Sigmoid colon (tissue), 7 donors: Measurements from ENCODE around the gene RNF151. TPM values are rescaled to one million over a fixed set of nuclear protein-coding genes. Genes with fewer than 3 reads are reported as not detected.
A peak's percentile ranks its signal among the peaks of the same experiment; 100 is the strongest.

Source experiments
- DNase-seq: peaks from one replicate; pipeline ENCODE4 v3.0.0-alpha.2; 2019
- H3K27ac ChIP-seq, 4 donors: fragments of 200-600 bp; sonication (generic); one replicate each; pipeline ENCODE4 v1.5.1; 2016 to 2019; ENCODE audit warnings: mild to moderate bottlenecking in 1 of 4
- H3K27me3 ChIP-seq, 3 donors: fragments of 200-600 bp; sonication (generic); one replicate each; pipeline ENCODE4 v1.5.1; 2019; ENCODE audit warnings: mild to moderate bottlenecking in 1 of 3
- H3K36me3 ChIP-seq, 4 donors: fragments of 200-600 bp; sonication (generic); one replicate each; pipeline ENCODE4 v1.5.1; 2016 to 2019
- H3K4me1 ChIP-seq, 4 donors: fragments of 200-600 bp; sonication (generic); one replicate each; pipeline ENCODE4 v1.5.1; 2017 to 2019
- H3K4me3 ChIP-seq, 4 donors: fragments of 200-600 bp; sonication (generic); one replicate each; pipeline ENCODE4 v1.5.1; 2017 to 2019; ENCODE audit warnings: mild to moderate bottlenecking in 2 of 4, moderate library complexity in 1 of 4
- H3K9me3 ChIP-seq, 4 donors: fragments of 200-600 bp in 3 of 4; sonication (generic) in 3 of 4; one replicate each; pipeline versions ENCODE4 v1.5.1 to v1.6.1; 2013 to 2019
- EP300 ChIP-seq, 4 donors: sonication (generic); formaldehyde crosslinking; IDR thresholded peaks; one replicate each; pipeline ENCODE4 v1.6.1; 2017; ENCODE audit warnings: antibody characterized with exemption in 4 of 4
- POLR2A ChIP-seq, 2 donors: fragments of 450-650 bp; IDR thresholded peaks; one replicate each; pipeline ENCODE4 v1.6.1; 2016; ENCODE audit warnings: antibody characterized with exemption in 2 of 2, mild to moderate bottlenecking in 2 of 2, moderate library complexity in 2 of 2
- POLR2AphosphoS5 ChIP-seq, 4 donors: sonication (generic); formaldehyde crosslinking; IDR thresholded peaks; one replicate each; pipeline ENCODE4 v1.6.1; 2017; ENCODE audit warnings: antibody characterized with exemption in 4 of 4
- WGBS, 2 donors: extraction: QIAGEN DNeasy Blood & Tissue Kit; methylation state at CpG; one replicate each; pipeline ENCODE4 v1.1.7; 2013; 5-methylcytosine and 5-hydroxymethylcytosine counted together
- intact Hi-C: fragments of 100-400 bp; cut with DNase I; formaldehyde crosslinking; loops from one replicate; pipeline ENCODE4 v1.15.1; 2023
- polyA plus RNA-seq, 3 donors: library from polyadenylated mRNA; stranded (reverse); fragments of 200-250 nt; gene quantifications; one replicate each; pipeline ENCODE4 v1.2.3, GENCODE V29; 2013
- total RNA-seq, 4 donors: library from RNA; depleted of rRNA; stranded (reverse); fragments of >200 nt; gene quantifications; one replicate each; pipeline ENCODE4 v1.1.0, GENCODE V29; 2016
- TF ChIP-seq, protein P1 (sequence below), 4 experiments: fragments of 450-650 bp in 3 of 4; fragments of 200-600 bp in 1 of 4; IDR thresholded peaks; one replicate each; pipeline ENCODE4 v1.5.1; 2016 to 2019; ENCODE audit warnings: antibody characterized with exemption in 4 of 4, mild to moderate bottlenecking in 3 of 4, moderate library complexity in 2 of 4
- donor health status: healthy with polysubstance abuse.
- donor health status: Bipolar disorder and iron deficiency.
- donor health status: healthy.

The RNF151 gene
- total and polyA plus RNA-seq, 7 donors: 0.10 TPM; not detected in 6

- Histone ChIP-seq H3K36me3 (peaks cover 6 to 17% (median 10%) of the 10 kb centered on the region in 4 donors), H3K4me1 (peaks cover 0 to 39% (median 33%) of the 10 kb centered on the region in 4 donors), H3K27ac (no peak overlapping the region), H3K4me3 (no peak overlapping the region), H3K9me3 (no peaks in the 10 kb centered on the region), H3K27me3 (peaks cover 37 to 50% (median 49%) of the 10 kb centered on the region in 3 donors)
- WGBS, 2 donors: 2 to 3% methylated on average over 25 of the region's 25 CpGs
- TF ChIP-seq POLR2A (IDR thresholded peaks at IDR 0.05) (no peak), EP300 (IDR thresholded peaks at IDR 0.05) (no peak), POLR2AphosphoS5 (IDR thresholded peaks at IDR 0.05) (no peak)
- TF ChIP-seq, protein P1, sequence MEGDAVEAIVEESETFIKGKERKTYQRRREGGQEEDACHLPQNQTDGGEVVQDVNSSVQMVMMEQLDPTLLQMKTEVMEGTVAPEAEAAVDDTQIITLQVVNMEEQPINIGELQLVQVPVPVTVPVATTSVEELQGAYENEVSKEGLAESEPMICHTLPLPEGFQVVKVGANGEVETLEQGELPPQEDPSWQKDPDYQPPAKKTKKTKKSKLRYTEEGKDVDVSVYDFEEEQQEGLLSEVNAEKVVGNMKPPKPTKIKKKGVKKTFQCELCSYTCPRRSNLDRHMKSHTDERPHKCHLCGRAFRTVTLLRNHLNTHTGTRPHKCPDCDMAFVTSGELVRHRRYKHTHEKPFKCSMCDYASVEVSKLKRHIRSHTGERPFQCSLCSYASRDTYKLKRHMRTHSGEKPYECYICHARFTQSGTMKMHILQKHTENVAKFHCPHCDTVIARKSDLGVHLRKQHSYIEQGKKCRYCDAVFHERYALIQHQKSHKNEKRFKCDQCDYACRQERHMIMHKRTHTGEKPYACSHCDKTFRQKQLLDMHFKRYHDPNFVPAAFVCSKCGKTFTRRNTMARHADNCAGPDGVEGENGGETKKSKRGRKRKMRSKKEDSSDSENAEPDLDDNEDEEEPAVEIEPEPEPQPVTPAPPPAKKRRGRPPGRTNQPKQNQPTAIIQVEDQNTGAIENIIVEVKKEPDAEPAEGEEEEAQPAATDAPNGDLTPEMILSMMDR (IDR thresholded peaks at IDR 0.05): no peak
- no peak for DNase-seq
- intact Hi-C loops: no loop called here
Measured at GRCh38 chr16:1990101-1990350, 23.4 kb downstream of the RNF151 start.

DNA sequence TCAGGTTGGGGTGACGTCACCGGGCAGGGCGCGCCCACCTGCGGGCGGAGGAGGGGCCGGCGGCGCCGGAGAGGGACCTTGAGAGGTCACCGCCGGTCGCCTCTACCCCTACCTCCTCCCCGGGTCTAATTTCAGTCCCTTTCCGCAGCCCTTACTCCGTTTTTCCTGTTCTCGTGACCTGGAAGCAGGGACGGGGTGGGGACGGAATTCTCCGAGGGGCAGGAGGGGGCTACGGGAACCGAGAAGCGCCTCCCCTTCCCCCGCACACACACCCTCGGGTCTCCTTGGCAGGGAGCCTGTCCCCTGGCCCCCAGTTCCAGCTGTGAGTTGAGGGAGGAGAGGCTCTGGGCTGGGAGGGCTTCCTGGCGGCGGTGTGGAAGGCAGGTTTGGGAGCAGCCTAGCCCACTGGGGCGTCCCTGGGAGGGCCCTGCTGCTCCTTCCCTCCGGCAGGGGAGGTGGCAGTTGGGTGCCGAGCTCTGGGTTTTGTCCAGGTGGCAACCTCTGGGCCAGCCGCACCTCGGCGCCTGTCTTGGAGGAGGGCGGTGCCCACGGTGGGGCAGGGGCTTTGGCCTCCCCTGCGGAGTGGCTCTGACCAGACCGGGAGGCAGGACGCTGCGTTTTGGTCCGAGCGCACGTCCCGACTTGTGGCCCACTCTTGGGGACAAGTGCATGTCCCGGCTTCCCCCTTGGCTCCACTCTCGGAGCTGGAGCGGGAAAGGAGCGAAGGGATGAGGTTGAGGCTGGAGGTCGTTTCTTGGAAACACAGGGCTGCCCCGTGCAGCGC is 23.9 kb downstream of the RNF151 start:
- 2% methylated on average over 50 of the region's 50 CpGs for WGBS, 2 donors
- Histone ChIP-seq H3K4me1 (peaks cover 0 to 33% (median 28%) of the 10 kb centered on the region in 4 donors), H3K27ac (no peak overlapping the region), H3K27me3 (peaks cover 37 to 50% (median 49%) of the 10 kb centered on the region in 3 donors), H3K4me3 (no peak overlapping the region), H3K9me3 (no peaks in the 10 kb centered on the region), H3K36me3 (peaks cover 6 to 15% (median 10%) of the 10 kb centered on the region in 4 donors)
- intact Hi-C loops: no loop called here
- DNase-seq: no peak
- TF ChIP-seq POLR2AphosphoS5 (IDR thresholded peaks at IDR 0.05) (no peak), POLR2A (IDR thresholded peaks at IDR 0.05) (peak in 1 of 2 donors; percentile 33)

DNA sequence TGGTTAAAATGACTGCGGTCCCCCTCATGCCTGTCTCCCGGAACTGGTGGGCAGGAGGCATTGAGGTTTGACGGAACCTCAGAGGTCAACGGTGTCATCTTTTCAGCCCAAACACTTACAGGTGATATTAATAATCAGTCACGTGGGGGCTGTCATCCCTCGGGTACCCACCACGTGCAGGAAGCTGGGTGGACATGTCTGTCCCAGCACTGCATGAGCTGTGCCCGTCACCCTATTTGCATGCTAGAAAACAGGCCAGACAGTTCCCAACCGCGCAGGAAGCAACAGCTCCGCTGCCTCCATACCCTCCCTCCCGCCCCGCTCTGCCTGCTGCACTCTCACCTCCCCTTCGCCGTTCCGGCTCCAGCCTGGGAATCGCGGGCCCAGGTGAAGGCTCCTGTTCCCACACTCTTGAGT is 24.5 kb downstream of the RNF151 start:
- WGBS, 2 donors: 6 to 10% methylated on average over 18 of the region's 18 CpGs
- no peak overlapping the region for H3K4me3 ChIP-seq
- no peak for TF ChIP-seq POLR2A (IDR thresholded peaks at IDR 0.05)
- no peak for TF ChIP-seq POLR2AphosphoS5 (IDR thresholded peaks at IDR 0.05)
- no peak for TF ChIP-seq EP300 (IDR thresholded peaks at IDR 0.05)
- TF ChIP-seq, protein P1 (IDR thresholded peaks at IDR 0.05): no peak
- H3K9me3 ChIP-seq: no peaks in the 10 kb centered on the region
- H3K27me3 ChIP-seq: peaks cover 37 to 50% (median 49%) of the 10 kb centered on the region in 3 donors
- H3K36me3 ChIP-seq: peaks cover under 1 to 9% (median 5%) of the 10 kb centered on the region in 4 donors
- peaks cover 0 to 30% (median 27%) of the 10 kb centered on the region in 4 donors for H3K4me1 ChIP-seq
- intact Hi-C loops: no loop called here
- H3K27ac ChIP-seq: no peak overlapping the region
- DNase-seq: no peak

DNA sequence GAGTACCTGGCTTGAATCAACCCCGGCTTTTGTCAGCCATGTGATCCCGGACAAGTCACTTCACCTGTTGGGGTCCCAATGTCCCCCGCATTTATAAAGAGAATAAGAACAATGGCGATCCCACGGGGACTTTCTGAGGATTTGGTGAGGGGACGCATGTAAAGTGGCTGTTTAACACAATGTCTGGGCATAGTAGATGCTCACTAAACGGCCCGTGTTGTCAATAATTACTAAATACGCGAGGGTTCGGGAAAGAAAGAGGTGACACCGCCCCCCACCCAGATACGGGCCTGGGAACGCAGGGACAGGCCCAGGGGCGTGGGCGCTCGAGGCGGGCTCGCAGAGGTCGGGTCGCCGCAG is 24.9 kb downstream of the RNF151 start:
- H3K9me3 ChIP-seq: no peaks in the 10 kb centered on the region
- intact Hi-C loops: no loop called here
- H3K27ac ChIP-seq: peak overlapping the region in 2 of 4 donors; percentile 27 to 44
- DNase-seq: no peak
- H3K36me3 ChIP-seq: peaks cover 0 to 5% (median 1%) of the 10 kb centered on the region in 4 donors
- peak overlapping the region in 3 of 4 donors; percentile 21 to 40 (median 36) for H3K4me3 ChIP-seq
- WGBS, 2 donors: 11 to 14% methylated on average over 22 of the region's 22 CpGs
- no peak for TF ChIP-seq POLR2AphosphoS5 (IDR thresholded peaks at IDR 0.05)
- TF ChIP-seq EP300 (IDR thresholded peaks at IDR 0.05): no peak
- TF ChIP-seq, protein P1 (IDR thresholded peaks at IDR 0.05): no peak
- no peak for TF ChIP-seq POLR2A (IDR thresholded peaks at IDR 0.05)
- peaks cover 37 to 50% (median 49%) of the 10 kb centered on the region in 3 donors for H3K27me3 ChIP-seq
- peaks cover 0 to 30% (median 27%) of the 10 kb centered on the region in 4 donors for H3K4me1 ChIP-seq

DNA sequence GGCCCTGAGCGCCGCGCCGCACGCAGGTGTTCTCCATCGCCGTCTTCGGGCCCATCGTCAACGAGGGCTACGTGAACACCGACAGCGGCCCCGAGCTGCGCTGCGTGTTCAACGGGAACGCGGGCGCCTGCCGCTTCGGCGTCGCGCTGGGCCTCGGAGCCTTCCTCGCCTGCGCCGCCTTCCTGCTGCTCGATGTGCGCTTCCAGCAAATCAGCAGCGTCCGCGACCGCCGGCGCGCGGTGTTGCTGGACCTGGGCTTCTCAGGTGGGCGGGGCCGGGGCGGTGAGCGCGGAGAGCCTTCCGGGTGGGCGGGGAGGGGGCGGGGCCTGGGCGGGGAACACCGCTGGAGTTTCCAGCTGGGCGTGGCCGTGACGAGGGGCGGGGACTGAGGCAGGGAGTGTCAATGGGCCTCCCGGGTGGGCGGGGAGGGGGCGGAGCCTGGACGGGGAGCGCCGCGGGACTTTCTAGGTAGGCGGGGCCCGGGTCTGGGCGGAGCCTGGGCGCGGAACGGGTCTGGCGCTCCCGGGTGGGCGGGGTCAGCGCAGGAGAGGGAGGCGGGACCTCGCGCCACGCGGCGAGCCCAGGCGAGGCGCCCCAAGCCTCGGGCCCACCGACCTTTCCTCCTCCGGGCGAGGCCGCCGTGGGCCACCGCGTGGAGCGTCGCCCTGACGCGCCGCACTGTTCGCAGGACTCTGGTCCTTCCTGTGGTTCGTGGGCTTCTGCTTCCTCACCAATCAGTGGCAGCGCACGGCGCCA is 25.5 kb downstream of the RNF151 start:
- 4 to 17% methylated on average over 96 of the region's 96 CpGs for WGBS, 2 donors

More for the DNA sequence above, 25.5 kb downstream of the RNF151 start:
- TF ChIP-seq, protein P1 (IDR thresholded peaks at IDR 0.05): no peak
- TF ChIP-seq POLR2AphosphoS5 (IDR thresholded peaks at IDR 0.05): peak in 3 of 4 donors; percentile 21 to 40 (median 38)
- DNase-seq: peak; percentile 94
- intact Hi-C loops: no loop called here
- Histone ChIP-seq H3K4me1 (peaks cover 0 to 30% (median 28%) of the 10 kb centered on the region in 4 donors), H3K27me3 (peaks cover 37 to 50% (median 49%) of the 10 kb centered on the region in 3 donors), H3K27ac (peak overlapping the region in 2 of 4 donors; percentile 27 to 44), H3K36me3 (peaks cover 0 to 1% (median 0%) of the 10 kb centered on the region in 4 donors), H3K4me3 (peak overlapping the region in 3 of 4 donors; percentile 21 to 40 (median 36)), H3K9me3 (no peaks in the 10 kb centered on the region)
